HG03342 (cell line): Measurements from ENCODE around the gene ROS1.

ENCODE experiments used
- ATAC-seq: cut with Tn5 transposase; IDR thresholded peaks from one replicate; pipeline ENCODE4 v1.9.1; 2021; ENCODE audit warnings: mild to moderate bottlenecking, moderate library complexity; ENCODE audit not compliant: unreplicated experiment

Gene ROS1

GRCh38 chr6:117311726-117312125 is 114.0 kb downstream of the ROS1 start:
- no peak for ATAC-seq

GRCh38 chr6:117311310-117311709 is 114.4 kb downstream of the ROS1 start:
- no peak for ATAC-seq

DNA sequence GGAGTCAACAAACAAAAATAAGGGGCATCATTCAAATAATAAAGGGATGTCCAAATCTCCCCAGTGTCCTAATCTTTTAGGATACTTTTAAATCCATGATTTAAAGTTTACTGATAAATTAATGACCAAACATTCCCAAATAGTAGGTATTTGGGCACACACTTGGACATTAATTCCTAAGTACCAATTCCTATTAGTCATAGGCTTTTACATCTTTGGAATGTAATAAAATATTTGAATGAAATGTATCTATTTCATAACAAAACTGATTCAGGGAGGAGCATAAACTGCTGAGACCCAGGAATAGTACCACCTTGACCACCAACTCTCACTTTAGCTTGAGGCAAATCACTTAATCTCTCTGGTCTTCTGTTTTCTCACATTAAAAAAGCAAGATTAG is 116.1 kb downstream of the ROS1 start:
- ATAC-seq: no peak

GRCh38 chr6:117309069-117309468 is 116.7 kb downstream of the ROS1 start:
- no peak for ATAC-seq

DNA sequence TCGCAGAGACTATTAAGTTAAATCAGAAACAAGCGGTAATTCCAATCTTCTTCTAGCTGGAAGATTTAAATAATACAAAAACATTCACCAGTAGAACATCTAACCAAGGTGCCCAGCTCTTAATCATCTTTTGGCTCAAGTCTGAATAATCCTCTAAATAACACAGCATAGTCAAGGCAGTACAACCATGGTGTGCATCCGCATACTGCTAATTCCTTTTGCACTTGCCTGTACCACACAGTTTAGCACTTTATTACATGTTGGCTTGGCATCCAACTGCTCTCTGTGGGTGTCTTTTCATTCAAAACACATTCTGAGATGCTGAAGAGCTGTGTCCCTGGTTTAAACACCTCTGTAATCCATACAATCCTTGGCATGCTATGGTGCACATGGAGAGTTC is 118.1 kb downstream of the ROS1 start:
- ATAC-seq: no peak

GRCh38 chr6:117306227-117306790 is 119.4 kb downstream of the ROS1 start:
- no peak for ATAC-seq

GRCh38 chr6:117304446-117304845 is 121.3 kb downstream of the ROS1 start:
- ATAC-seq: no peak

- no peak for ATAC-seq
These were observed 122.4 kb downstream of the ROS1 start for GRCh38 chr6:117303323-117303722.

- ATAC-seq: no peak
These were observed 126.8 kb downstream of the ROS1 start for GRCh38 chr6:117298941-117299340.

GRCh38 chr6:117290173-117290846 is 135.4 kb downstream of the ROS1 start:
- no peak for ATAC-seq

- no peak for ATAC-seq
These were observed 137.5 kb downstream of the ROS1 start for GRCh38 chr6:117288083-117288715.

- ATAC-seq: no peak
These were observed 144.8 kb downstream of the ROS1 start for GRCh38 chr6:117280922-117281321.

GRCh38 chr6:117276778-117277316 is 148.9 kb downstream of the ROS1 start:
- no peak for ATAC-seq

GRCh38 chr6:117275711-117276110 is 150.0 kb downstream of the ROS1 start:
- no peak for ATAC-seq

GRCh38 chr6:117275205-117275604 is 150.5 kb downstream of the ROS1 start:
- ATAC-seq: no peak

DNA sequence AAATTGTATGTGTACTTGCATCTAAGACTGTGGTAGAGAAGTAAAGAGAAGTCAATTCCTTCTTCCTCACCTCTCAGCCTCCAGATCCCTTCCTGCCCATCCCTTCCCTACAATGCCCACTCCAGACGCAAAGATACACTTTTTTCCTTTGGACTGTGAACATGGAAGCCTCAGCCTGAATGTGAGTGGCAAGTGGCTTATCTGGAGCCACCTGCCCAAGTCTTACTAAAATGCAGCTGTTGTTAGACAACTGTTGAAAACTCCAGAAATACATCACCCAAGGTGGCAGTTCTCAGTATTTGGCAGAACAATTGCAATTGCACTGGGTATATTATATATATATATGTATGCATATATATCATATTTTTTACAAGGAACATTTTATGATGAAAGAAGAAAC is 152.9 kb downstream of the ROS1 start:
- ATAC-seq: no peak

- ATAC-seq: no peak
These were observed 153.5 kb downstream of the ROS1 start for GRCh38 chr6:117272032-117272866.

DNA sequence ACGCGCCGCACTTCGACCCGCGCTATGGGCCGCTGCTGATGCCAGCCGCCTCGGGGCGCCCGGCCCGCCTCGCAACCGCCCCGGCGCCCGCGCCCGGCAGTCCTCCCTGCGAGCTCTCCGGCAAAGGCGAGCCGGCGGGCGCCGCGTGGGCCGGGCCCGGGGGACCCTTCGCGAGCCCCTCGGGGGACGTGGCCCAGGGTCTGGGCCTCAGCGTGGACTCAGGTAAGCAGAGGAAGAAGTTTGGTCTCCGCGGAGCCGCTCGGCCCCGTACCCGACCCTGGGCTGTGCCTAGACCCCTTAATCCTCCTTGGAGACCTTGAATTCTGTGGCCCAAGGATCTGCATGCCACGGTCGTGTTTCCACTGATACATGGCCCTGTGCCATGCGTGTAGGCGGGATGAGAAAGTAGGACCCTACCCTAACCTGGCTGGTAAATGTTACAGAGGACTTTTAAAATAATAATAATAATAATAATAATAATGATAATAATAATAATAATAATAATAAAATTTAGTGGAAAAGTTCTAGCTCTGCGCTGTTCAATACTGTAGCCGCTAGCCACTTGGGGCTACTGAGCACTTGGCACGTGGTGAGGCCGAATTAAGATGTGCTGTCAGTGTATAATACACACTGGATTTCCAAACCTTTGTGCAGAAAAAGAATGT is 154.8 kb downstream of the ROS1 start:
- no peak for ATAC-seq

DNA sequence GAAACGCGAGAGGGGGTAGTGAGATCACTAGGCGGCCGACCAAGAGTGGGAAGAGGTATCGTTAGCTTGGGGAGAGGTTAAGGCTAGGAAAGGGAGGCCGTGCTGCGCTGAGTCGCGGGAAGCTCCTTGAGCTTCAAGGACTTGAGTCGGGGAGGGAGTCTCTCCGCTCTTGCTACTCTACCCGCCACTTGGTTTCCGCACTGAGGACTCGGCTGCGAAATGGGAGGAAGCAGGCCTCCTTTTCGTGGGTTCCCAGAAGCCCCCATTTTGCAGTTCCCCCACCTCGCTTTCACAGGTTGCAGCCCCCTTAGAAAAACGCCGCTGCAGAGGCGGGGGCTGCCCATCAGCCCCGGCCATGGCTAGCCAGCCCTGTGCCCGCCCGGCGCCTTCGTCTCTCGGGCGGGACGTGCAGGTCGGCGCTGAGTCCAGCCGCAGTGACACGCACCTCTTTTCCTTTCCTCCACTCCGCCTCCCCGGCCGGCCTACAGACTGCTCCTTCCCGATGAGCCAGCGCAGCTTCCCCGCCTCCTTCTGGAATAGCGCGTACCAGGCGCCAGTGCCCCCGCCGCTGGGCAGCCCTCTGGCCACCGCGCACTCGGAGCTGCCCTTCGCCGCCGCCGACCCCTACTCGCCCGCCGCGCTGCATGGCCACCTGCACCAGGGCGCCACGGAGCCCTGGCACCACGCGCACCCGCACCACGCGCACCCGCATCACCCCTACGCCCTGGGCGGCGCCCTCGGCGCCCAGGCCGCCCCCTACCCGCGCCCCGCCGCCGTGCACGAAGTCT is 155.5 kb downstream of the ROS1 start:
- no peak for ATAC-seq

DNA sequence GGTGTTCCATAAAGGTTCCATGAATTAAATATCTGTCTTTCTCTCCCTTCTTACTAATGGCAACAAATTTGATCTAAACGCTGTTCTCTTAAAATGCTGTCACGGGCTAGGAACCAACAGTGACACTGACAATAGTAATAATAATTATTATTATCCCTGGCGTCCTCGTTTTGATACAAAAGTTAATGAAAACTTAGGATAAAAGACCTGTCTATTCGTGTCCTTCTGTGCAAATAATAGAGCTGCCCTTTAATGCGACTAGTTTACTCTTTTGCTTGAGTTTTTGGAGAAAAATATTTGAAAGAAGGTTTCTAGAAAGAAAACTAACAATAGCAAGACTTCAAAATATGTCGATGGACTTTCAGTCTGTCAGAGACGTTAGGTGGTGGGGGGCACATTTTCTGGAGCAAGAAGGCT is 156.1 kb downstream of the ROS1 start:
- no peak for ATAC-seq
